ENCODE data around the gene PDGFA. TPM values are rescaled to one million over a fixed set of nuclear protein-coding genes. Genes with fewer than 3 reads are reported as not detected.

The PDGFA gene
- total and polyA plus RNA-seq, 2 experiments from 2014 or later: 35.6 to 43.1 TPM

DNA sequence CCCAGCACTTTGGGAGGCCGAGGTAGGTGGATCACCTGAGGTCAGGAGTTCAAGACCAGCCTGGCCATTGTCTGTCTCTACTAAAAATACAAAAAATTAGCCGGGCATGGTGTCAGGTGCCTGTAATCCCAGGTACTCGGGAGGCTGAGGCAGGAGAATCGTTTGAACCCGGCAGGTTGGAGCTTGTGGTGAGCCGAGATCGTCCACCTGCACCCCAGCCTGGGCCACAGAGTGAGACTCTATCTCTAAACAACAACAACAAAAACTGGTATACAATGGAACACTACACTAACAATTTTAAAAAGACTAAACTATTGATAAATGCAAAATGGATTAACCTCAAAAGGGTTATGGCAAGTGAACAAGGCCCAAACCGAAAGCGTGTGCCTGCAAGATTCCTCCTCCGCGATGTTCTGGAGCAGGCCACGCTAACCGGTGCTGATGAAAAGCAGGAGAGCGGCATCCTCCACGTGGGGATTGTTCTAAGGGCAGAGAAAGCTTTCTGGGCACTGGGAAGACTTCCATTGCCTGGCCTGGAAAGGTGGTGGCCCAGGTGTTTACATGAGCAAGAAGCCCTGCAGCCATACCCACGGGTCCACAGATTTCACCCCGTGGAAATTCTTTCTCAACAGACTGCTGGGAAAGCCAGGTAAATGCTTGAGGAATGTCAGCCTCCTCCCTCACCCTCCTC is 53.8 kb downstream of the PDGFA start:
- no peak overlapping the region for H3K4me3 Mint-ChIP-seq
- H3K4me2 ChIP-seq: no peak overlapping the region
- peaks cover 13% of the 10 kb centered on the region; the same call in 2 of the 3 replicates for H3K36me3 Mint-ChIP-seq (ENCODE audit: low read depth)
- no peaks in the 10 kb centered on the region for H3K79me2 ChIP-seq (replicated peaks; ENCODE audit: insufficient read depth)
- no peaks in the 10 kb centered on the region for H3K9me2 ChIP-seq (ENCODE audit: insufficient read depth)
- DNase-seq (ENCODE audit: low spot score) (no peak), ATAC-seq (no peak)
- no peak overlapping the region for H3K27ac ChIP-seq (ENCODE audit: low read depth)
- no peak overlapping the region for H3K4me3 ChIP-seq
- TF ChIP-seq EZH2 (IDR thresholded peaks at IDR 0.05; ENCODE audit: low read depth, unreplicated experiment): no peak
- TF ChIP-seq, protein P1, sequence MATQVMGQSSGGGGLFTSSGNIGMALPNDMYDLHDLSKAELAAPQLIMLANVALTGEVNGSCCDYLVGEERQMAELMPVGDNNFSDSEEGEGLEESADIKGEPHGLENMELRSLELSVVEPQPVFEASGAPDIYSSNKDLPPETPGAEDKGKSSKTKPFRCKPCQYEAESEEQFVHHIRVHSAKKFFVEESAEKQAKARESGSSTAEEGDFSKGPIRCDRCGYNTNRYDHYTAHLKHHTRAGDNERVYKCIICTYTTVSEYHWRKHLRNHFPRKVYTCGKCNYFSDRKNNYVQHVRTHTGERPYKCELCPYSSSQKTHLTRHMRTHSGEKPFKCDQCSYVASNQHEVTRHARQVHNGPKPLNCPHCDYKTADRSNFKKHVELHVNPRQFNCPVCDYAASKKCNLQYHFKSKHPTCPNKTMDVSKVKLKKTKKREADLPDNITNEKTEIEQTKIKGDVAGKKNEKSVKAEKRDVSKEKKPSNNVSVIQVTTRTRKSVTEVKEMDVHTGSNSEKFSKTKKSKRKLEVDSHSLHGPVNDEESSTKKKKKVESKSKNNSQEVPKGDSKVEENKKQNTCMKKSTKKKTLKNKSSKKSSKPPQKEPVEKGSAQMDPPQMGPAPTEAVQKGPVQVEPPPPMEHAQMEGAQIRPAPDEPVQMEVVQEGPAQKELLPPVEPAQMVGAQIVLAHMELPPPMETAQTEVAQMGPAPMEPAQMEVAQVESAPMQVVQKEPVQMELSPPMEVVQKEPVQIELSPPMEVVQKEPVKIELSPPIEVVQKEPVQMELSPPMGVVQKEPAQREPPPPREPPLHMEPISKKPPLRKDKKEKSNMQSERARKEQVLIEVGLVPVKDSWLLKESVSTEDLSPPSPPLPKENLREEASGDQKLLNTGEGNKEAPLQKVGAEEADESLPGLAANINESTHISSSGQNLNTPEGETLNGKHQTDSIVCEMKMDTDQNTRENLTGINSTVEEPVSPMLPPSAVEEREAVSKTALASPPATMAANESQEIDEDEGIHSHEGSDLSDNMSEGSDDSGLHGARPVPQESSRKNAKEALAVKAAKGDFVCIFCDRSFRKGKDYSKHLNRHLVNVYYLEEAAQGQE (IDR thresholded peaks at IDR 0.05; ENCODE audit: unreplicated experiment): no peak
- TF ChIP-seq, protein P2, sequence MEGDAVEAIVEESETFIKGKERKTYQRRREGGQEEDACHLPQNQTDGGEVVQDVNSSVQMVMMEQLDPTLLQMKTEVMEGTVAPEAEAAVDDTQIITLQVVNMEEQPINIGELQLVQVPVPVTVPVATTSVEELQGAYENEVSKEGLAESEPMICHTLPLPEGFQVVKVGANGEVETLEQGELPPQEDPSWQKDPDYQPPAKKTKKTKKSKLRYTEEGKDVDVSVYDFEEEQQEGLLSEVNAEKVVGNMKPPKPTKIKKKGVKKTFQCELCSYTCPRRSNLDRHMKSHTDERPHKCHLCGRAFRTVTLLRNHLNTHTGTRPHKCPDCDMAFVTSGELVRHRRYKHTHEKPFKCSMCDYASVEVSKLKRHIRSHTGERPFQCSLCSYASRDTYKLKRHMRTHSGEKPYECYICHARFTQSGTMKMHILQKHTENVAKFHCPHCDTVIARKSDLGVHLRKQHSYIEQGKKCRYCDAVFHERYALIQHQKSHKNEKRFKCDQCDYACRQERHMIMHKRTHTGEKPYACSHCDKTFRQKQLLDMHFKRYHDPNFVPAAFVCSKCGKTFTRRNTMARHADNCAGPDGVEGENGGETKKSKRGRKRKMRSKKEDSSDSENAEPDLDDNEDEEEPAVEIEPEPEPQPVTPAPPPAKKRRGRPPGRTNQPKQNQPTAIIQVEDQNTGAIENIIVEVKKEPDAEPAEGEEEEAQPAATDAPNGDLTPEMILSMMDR (conservative IDR thresholded peaks at IDR 0.05; ENCODE audit: low read depth in 2 of 2): no peak
- TF ChIP-seq STAT1 (IDR thresholded peaks at IDR 0.05; ENCODE audit: unreplicated experiment): no peak
- TF ChIP-seq POLR2AphosphoS5 (IDR thresholded peaks at IDR 0.05; ENCODE audit: low read depth): no peak
- TF ChIP-seq JUNB (IDR thresholded peaks at IDR 0.05; ENCODE audit: unreplicated experiment): no peak
- no peak for TF ChIP-seq ZNF331 (CRISPR knock-in tag; IDR thresholded peaks at IDR 0.05; ENCODE audit: low read depth)
- TF ChIP-seq, protein P3, sequence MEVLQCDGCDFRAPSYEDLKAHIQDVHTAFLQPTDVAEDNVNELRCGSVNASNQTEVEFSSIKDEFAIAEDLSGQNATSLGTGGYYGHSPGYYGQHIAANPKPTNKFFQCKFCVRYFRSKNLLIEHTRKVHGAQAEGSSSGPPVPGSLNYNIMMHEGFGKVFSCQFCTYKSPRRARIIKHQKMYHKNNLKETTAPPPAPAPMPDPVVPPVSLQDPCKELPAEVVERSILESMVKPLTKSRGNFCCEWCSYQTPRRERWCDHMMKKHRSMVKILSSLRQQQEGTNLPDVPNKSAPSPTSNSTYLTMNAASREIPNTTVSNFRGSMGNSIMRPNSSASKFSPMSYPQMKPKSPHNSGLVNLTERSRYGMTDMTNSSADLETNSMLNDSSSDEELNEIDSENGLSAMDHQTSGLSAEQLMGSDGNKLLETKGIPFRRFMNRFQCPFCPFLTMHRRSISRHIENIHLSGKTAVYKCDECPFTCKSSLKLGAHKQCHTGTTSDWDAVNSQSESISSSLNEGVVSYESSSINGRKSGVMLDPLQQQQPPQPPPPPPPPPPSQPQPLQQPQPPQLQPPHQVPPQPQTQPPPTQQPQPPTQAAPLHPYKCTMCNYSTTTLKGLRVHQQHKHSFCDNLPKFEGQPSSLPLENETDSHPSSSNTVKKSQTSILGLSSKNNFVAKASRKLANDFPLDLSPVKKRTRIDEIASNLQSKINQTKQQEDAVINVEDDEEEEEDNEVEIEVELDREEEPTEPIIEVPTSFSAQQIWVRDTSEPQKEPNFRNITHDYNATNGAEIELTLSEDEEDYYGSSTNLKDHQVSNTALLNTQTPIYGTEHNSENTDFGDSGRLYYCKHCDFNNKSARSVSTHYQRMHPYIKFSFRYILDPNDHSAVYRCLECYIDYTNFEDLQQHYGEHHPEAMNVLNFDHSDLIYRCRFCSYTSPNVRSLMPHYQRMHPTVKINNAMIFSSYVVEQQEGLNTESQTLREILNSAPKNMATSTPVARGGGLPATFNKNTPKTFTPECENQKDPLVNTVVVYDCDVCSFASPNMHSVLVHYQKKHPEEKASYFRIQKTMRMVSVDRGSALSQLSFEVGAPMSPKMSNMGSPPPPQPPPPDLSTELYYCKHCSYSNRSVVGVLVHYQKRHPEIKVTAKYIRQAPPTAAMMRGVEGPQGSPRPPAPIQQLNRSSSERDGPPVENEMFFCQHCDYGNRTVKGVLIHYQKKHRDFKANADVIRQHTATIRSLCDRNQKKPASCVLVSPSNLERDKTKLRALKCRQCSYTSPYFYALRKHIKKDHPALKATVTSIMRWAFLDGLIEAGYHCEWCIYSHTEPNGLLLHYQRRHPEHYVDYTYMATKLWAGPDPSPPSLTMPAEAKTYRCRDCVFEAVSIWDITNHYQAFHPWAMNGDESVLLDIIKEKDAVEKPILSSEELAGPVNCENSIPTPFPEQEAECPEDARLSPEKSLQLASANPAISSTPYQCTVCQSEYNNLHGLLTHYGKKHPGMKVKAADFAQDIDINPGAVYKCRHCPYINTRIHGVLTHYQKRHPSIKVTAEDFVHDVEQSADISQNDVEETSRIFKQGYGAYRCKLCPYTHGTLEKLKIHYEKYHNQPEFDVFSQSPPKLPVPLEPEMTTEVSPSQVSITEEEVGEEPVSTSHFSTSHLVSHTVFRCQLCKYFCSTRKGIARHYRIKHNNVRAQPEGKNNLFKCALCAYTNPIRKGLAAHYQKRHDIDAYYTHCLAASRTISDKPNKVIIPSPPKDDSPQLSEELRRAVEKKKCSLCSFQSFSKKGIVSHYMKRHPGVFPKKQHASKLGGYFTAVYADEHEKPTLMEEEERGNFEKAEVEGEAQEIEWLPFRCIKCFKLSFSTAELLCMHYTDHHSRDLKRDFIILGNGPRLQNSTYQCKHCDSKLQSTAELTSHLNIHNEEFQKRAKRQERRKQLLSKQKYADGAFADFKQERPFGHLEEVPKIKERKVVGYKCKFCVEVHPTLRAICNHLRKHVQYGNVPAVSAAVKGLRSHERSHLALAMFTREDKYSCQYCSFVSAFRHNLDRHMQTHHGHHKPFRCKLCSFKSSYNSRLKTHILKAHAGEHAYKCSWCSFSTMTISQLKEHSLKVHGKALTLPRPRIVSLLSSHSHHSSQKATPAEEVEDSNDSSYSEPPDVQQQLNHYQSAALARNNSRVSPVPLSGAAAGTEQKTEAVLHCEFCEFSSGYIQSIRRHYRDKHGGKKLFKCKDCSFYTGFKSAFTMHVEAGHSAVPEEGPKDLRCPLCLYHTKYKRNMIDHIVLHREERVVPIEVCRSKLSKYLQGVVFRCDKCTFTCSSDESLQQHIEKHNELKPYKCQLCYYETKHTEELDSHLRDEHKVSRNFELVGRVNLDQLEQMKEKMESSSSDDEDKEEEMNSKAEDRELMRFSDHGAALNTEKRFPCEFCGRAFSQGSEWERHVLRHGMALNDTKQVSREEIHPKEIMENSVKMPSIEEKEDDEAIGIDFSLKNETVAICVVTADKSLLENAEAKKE (CRISPR knock-in tag; IDR thresholded peaks at IDR 0.05): no peak
- TF ChIP-seq CREB1 (CRISPR knock-in tag; IDR thresholded peaks at IDR 0.05; ENCODE audit: low read depth): no peak
- TF ChIP-seq NANOG (IDR thresholded peaks at IDR 0.05; ENCODE audit: borderline replicate concordance): no peak
- TF ChIP-seq ZNF114 (CRISPR knock-in tag; IDR thresholded peaks at IDR 0.05): no peak
- no peak for TF ChIP-seq EZH2phosphoT487 (IDR thresholded peaks at IDR 0.05; ENCODE audit: unreplicated experiment)
- TF ChIP-seq, protein P4, sequence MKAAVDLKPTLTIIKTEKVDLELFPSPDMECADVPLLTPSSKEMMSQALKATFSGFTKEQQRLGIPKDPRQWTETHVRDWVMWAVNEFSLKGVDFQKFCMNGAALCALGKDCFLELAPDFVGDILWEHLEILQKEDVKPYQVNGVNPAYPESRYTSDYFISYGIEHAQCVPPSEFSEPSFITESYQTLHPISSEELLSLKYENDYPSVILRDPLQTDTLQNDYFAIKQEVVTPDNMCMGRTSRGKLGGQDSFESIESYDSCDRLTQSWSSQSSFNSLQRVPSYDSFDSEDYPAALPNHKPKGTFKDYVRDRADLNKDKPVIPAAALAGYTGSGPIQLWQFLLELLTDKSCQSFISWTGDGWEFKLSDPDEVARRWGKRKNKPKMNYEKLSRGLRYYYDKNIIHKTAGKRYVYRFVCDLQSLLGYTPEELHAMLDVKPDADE (IDR thresholded peaks at IDR 0.05): no peak
- no peak overlapping the region for H2AFZ ChIP-seq
- no peaks in the 10 kb centered on the region for H3K36me3 ChIP-seq (ENCODE audit: insufficient read depth)
- no peaks in the 10 kb centered on the region for H3K27me3 ChIP-seq (ENCODE audit: insufficient read depth)
- peaks cover 14% of the 10 kb centered on the region for H3K4me1 Mint-ChIP-seq
- H3K9me3 Mint-ChIP-seq: peaks cover 21% of the 10 kb centered on the region
- no peaks in the 10 kb centered on the region for H3K4me1 ChIP-seq (ENCODE audit: insufficient read depth)
- peaks cover 19% of the 10 kb centered on the region for H3K27me3 Mint-ChIP-seq (ENCODE audit: insufficient read depth, low read depth, poor library complexity)
- H3F3A ChIP-seq (replicated peaks; ENCODE audit: low read depth): no peaks in the 10 kb centered on the region
- H4K20me1 ChIP-seq (replicated peaks; ENCODE audit: insufficient read depth): no peaks in the 10 kb centered on the region
- no peak overlapping the region for H3K27ac Mint-ChIP-seq

Measured in GM23338 (cell line).